HAP-1 (cell line): ENCODE data around the gene PRR5.
"Not testable (repeated sequence)": the region's sequence is repeated elsewhere in the genome, so short reads cannot be mapped to it uniquely, and the experiment has no call there.

ENCODE experiments used
- DNase-seq, 2 experiments: peaks; one replicate each; pipeline ENCODE4 v3.0.0-alpha.2; 2016 to 2020; ENCODE audit warnings: low spot score in 2 of 2
- H3K27me3 ChIP-seq: fragments of 250-450 bp; sonication (Bioruptor Pico); 2 replicates; pipeline ENCODE4 v1.5.1; 2020; ENCODE audit warnings: low read depth, mild to moderate bottlenecking, moderate library complexity
- H3K36me3 ChIP-seq: fragments of 250-450 bp; sonication (Bioruptor Pico); replicated peaks from 2 replicates; pipeline ENCODE4 v1.5.1; 2020; ENCODE audit warnings: mild to moderate bottlenecking
- H3K4me1 ChIP-seq: fragments of 250-450 bp; sonication (Bioruptor Pico); 2 replicates; pipeline ENCODE4 v1.5.1; 2020; ENCODE audit warnings: mild to moderate bottlenecking
- H3K4me3 ChIP-seq: fragments of 250-450 bp; sonication (Bioruptor Pico); 2 replicates; pipeline ENCODE4 v1.5.1; 2020; ENCODE audit warnings: mild to moderate bottlenecking, moderate library complexity
- H3K9me3 ChIP-seq: fragments of 250-450 bp; sonication (Bioruptor Pico); 2 replicates; pipeline ENCODE4 v1.5.1; 2020; ENCODE audit warnings: mild to moderate bottlenecking, moderate library complexity
- in situ Hi-C: fragments of 300-500 bp; cut with MboI; formaldehyde crosslinking; loops from 3 replicates; pipeline ENCODE4 v1.14.3; 2020; ENCODE audit warnings: low sequenced_read_pairs, inconsistent platforms, mixed read lengths

Gene PRR5

DNA sequence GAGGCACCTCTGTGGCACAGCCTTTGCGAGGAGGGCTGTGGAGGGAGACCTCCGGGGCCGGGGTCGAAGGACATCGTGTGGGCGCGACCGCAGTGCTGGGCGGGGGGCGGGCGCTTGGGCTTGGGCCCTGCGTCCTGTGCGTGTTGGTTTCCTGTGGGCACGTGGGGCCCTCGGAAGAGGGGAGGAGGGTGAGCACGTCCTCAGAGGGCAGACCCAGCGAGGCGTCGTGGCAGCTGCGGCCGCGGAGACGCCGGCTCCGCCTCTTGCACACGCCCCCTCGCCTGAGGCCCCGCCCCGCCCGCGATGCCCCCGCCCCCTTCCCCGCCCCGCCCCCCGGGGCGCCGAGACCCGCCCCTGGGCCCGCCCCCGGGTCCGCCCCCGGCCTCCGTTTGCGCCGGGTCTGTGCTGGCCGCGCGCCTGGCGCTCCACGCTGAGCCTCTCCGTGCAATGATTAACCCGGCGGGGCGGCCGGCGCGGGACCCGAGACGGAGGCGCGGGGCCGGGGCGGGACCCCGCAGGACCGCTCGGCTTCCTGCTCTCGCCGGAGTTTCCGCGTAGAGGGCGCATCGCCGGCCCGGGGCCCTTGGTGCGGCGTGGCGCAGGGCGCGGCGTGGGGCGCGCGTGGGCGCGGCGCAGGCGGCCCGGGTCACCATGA is at the start of gene PRR5:
Gene PRR5 (plus strand): TSS at position 381 of the 655 bp plus-strand sequence. CDS start 271 bp downstream, at position 652.
- in situ Hi-C loops, result no loop called here
- Histone ChIP-seq H3K9me3 (no peaks in the 10 kb centered on the region), H3K4me1 (peaks cover 4% of the 10 kb centered on the region), H3K27me3 (no peaks in the 10 kb centered on the region), H3K36me3 (no peaks in the 10 kb centered on the region), H3K4me3 (peak within 1 kb of the TSS; percentile 41)
- DNase-seq, result peak; percentile 58 to 81

DNA sequence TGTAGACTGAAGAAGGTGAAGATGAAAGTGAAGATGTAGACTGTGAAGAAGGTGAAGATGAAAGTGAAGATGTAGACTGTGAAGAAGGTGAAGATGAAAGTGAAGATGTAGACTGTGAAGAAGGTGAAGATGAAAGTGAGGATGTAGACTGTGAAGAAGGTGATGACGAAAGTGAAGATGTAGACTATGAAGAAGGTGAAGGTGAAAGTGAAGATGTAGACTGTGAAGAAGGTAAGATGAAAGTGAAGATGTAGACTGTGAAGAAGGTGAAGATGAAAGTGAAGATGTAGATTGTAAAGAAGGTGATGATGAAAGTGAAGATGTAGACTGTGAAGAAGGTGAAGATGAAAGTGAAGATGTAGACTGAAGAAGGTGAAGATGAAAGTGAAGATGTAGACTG is 49.1 kb upstream of the PRR5 start:
- in situ Hi-C loops, DNase-seq, H3K27me3 ChIP-seq, H3K4me3 ChIP-seq, H3K36me3 ChIP-seq, H3K9me3 ChIP-seq, H3K4me1 ChIP-seq: not testable (repeated sequence)

DNA sequence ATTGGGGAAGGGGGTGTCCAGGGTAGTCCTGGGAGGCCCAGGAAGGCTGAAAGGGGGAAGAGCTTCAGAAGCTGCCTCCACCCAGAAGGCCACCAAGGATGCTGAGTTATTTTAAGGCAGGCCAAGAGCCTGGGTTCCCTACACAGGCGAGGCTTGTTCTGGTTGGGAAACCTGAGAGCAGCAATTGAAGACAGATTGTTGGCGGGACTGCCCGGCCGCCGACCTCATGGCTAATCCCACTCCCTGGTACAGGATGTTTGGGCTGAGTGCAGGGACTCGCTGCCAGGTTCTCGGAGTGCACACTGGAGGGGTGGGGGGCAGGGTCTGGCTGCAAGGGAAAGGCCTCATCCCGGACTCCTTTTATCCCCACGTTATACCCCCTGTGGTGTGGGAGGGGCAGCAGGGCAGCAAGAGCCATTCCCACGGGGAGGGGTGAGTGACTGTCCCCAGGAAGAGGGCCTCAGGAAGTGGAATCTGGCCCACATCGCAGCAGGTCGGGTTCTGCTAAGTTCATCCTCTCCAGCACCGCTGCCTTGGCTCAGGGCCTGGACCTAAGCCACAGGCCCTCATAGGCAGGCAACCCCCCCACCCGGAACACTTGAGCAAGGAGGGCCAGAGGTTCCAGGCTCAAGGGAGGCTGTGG is 43.6 kb upstream of the PRR5 start:
- Histone ChIP-seq H3K27me3 (no peaks in the 10 kb centered on the region), H3K4me1 (no peaks in the 10 kb centered on the region), H3K9me3 (no peaks in the 10 kb centered on the region), H3K36me3 (no peaks in the 10 kb centered on the region), H3K4me3 (no peak overlapping the region)
- DNase-seq, result no peak
- in situ Hi-C loops, result no loop called here

DNA sequence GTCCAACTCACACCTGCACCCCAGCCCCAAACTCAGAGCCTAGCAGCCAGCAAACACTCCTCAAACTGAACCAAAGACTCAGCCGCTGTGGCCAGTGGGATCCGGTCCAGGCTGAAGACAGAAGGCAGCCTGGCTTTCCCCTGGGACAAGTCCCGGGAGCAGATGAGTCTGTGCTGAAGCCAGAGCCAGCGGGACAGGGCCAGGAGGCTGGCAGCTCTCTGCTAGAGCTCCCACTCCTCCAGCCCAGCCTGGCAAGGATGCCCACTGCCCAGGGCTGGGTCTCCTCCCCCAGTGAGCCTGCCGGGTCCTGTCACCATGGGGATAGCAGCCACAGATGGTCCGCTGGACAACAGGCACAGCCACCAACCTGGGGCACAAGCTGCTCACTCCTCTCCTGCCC is 42.9 kb upstream of the PRR5 start:
- H3K9me3 ChIP-seq, result no peaks in the 10 kb centered on the region
- in situ Hi-C loops, result no loop called here
- H3K4me1 ChIP-seq, result no peaks in the 10 kb centered on the region
- DNase-seq, result no peak
- H3K36me3 ChIP-seq, result no peaks in the 10 kb centered on the region
- no peak overlapping the region for H3K4me3 ChIP-seq
- H3K27me3 ChIP-seq, result no peaks in the 10 kb centered on the region

- H3K9me3 ChIP-seq, result no peaks in the 10 kb centered on the region
- H3K36me3 ChIP-seq, result no peaks in the 10 kb centered on the region
- H3K4me1 ChIP-seq, result no peaks in the 10 kb centered on the region
- H3K4me3 ChIP-seq, result no peak overlapping the region
- DNase-seq, result no peak
- in situ Hi-C loops, result no loop called here
- no peaks in the 10 kb centered on the region for H3K27me3 ChIP-seq
Observed at GRCh38 chr22:44660051-44660830, 41.8 kb upstream of the PRR5 start.

DNA sequence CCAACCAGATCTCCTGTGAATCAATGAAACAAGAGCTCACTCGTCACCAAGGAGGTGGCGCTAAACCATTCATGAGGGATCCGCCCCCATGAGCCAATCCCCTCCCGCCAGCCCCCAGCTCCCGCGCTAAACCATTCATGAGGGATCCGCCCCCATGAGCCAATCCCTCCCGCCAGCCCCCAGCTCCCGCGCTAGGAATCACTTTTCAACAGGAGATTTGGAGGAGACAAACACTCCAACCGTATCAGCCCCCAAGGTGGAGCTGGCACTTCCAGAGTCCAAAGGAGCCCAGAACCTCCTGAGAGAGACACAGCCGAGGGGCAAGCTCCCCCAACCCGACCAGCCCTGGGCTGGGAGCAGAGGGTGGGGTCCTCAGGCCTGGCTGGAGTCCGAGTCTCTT is 40.9 kb upstream of the PRR5 start:
- no peaks in the 10 kb centered on the region for H3K27me3 ChIP-seq
- no peak for DNase-seq
- in situ Hi-C loops, result no loop called here
- no peak overlapping the region for H3K4me3 ChIP-seq
- no peaks in the 10 kb centered on the region for H3K4me1 ChIP-seq
- H3K36me3 ChIP-seq, result no peaks in the 10 kb centered on the region
- no peaks in the 10 kb centered on the region for H3K9me3 ChIP-seq

DNA sequence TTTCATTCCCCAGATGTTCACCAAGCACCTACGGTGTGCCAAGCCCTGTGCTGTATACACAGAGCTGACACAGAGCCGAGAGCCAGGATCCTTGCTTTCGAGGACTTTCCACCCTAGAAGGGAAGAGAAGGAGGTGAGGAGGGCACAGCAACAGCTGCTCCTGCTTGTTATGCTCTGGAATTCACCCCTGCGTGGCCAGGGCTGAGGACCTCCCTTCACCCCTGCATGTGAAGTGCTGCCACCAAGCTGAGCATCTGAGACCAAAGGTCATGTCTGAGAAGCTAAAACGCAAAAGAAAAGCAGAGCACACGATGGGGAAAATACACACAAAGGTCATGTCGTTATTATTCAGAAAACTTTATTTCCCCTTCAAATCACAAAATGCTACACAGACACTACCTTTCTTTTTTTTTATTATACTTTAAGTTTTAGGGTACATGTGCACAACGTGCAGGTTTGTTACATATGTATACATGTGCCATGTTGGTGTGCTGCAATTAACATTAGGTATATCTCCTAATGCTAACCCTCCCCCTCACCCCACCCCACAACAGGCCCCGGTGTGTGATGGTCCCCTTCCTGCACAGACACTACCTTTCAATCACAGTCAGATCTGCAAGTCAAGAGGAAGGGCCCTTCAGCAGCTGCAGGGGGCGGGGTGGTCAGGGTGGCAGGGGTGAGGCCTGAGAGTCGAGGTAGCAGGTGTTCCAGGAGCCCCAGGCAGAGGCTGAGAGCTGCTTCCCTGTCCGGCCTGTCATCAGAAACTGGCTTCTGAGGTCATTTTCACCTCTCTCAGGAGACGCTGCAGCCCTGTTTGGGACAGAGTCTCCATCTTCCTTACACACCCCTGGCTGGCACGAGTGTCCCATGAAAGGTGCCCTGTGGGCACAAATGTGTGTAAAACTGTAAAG is 40.1 kb upstream of the PRR5 start:
- no peaks in the 10 kb centered on the region for H3K27me3 ChIP-seq
- in situ Hi-C loops, result no loop called here
- H3K9me3 ChIP-seq, result no peaks in the 10 kb centered on the region
- H3K4me3 ChIP-seq, result no peak overlapping the region
- no peak for DNase-seq
- H3K36me3 ChIP-seq, result no peaks in the 10 kb centered on the region
- H3K4me1 ChIP-seq, result no peaks in the 10 kb centered on the region

DNA sequence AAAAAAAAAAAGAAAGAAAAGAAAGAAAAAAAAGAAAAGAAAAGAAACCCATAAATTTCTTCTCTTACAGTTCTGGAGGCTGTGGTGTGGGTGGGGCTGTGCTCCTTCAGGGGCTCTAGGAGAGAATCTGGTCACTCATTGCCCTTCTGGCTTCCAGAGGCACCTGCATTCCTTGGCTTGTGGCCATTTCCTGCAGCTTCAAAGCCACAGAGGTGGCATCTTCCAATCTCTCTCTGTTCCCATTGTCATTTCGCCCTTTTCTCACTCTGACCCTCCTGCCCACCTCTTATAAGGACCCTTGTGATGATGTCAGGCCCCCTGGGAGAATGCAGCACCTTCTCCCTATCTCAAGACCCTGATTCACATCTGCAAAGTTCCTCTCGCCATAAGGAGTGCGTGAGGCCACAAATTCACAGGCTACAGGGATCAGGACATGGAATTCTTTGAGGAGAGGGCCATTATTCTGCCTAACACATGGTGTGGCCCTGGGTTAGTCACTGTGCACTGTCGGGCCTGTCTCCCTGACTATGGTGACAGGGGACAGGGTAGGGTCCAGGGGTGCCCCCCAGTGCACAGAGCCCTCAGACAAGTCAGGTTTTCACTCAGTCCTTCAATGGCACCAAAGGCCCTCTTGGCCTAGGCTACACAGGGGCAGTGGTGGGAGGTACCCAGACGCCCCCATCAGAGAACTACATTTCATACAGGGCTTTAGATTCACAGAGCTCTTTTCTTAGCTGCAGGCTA is 38.6 kb upstream of the PRR5 start:
- no peaks in the 10 kb centered on the region for H3K36me3 ChIP-seq
- DNase-seq, result no peak
- no peaks in the 10 kb centered on the region for H3K9me3 ChIP-seq
- no peak overlapping the region for H3K4me3 ChIP-seq
- H3K27me3 ChIP-seq, result no peaks in the 10 kb centered on the region
- in situ Hi-C loops, result no loop called here
- H3K4me1 ChIP-seq, result no peaks in the 10 kb centered on the region

GRCh38 chr22:44664149-44664548 is 37.9 kb upstream of the PRR5 start:
- H3K4me3 ChIP-seq, result no peak overlapping the region
- no peak for DNase-seq

DNA sequence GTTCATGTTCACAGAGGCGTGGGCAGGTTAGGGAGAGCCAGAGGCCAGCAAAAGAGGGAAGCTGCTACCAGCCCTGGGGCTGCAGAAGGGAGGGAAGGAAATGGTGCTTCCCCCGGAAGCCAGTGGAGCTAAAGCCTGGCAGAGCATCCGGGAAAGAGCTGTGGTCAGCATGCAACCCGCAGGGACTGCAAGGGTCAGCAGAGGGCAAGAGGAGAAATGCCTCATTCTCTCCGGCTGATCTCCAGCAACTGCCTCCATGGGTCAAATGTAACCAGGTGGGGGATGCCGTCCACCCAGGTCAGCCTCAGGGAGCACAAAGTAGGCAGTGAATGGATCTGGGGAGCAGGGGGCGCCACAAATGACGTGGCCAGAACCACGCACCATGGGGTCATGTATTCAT is 36.9 kb upstream of the PRR5 start:
- no peaks in the 10 kb centered on the region; the same call in 1 of the 2 replicates for H3K4me1 ChIP-seq
- no peak for DNase-seq
- H3K9me3 ChIP-seq, result no peaks in the 10 kb centered on the region
- H3K4me3 ChIP-seq, result no peak overlapping the region
- H3K36me3 ChIP-seq, result no peaks in the 10 kb centered on the region
- no peaks in the 10 kb centered on the region for H3K27me3 ChIP-seq
- in situ Hi-C loops, result no loop called here

More at GRCh38 chr22:44664149-44664548, 37.9 kb upstream of the PRR5 start:
- in situ Hi-C loops, result no loop called here
- Histone ChIP-seq H3K27me3 (no peaks in the 10 kb centered on the region), H3K36me3 (no peaks in the 10 kb centered on the region), H3K4me1 (no peaks in the 10 kb centered on the region; the same call in 1 of the 2 replicates), H3K9me3 (no peaks in the 10 kb centered on the region)

DNA sequence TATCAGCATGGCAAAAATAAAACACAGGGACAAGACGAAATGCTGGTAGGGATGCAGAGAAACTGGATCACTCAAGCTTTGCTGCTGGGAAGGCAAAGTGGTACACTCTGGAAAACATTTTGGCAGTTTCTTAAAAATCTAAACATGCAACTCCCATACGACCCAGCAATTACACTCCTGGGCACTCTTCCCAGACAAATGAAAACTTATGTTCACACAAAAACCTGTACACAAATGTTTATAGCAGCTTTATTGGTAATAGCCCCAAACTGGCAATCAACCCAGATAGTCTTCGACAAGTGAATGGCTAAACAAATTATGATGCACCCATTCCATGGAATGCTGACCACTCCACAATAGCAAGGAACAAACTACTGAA is 35.8 kb upstream of the PRR5 start:
- H3K4me3 ChIP-seq, result no peak overlapping the region
- in situ Hi-C loops, result no loop called here

DNA sequence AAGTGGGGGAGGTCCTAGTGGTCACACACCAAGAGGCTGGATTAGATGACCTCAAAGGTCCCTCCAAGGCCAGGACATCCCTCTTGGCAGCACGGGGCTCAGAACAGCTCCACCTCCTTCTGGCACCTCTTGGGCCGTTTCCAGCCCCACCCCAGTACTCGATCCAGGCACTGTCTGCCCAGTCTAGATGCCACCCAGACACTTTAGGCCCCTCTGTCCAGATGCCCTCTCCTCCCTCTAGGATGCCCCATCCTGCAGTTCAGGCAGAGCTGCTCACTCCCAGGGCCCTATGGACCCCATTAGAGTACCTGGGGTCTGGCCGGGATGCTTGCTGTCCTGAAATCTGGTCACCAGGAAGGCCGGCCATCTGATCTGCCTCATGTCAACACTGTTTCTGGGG is 34.7 kb upstream of the PRR5 start:
- Histone ChIP-seq H3K36me3 (no peaks in the 10 kb centered on the region), H3K27me3 (no peaks in the 10 kb centered on the region), H3K4me1 (no peaks in the 10 kb centered on the region; the same call in 1 of the 2 replicates), H3K9me3 (no peaks in the 10 kb centered on the region), H3K4me3 (no peak overlapping the region)
- DNase-seq, result no peak
- in situ Hi-C loops, result no loop called here

More for the DNA sequence above, 35.8 kb upstream of the PRR5 start:
- no peaks in the 10 kb centered on the region for H3K36me3 ChIP-seq
- no peak for DNase-seq
- H3K9me3 ChIP-seq, result no peaks in the 10 kb centered on the region
- no peaks in the 10 kb centered on the region for H3K27me3 ChIP-seq
- H3K4me1 ChIP-seq, result no peaks in the 10 kb centered on the region; the same call in 1 of the 2 replicates

GRCh38 chr22:44667829-44668189 is 34.2 kb upstream of the PRR5 start:
- no peaks in the 10 kb centered on the region for H3K36me3 ChIP-seq
- DNase-seq, result no peak
- no peaks in the 10 kb centered on the region for H3K9me3 ChIP-seq
- H3K4me3 ChIP-seq, result peak overlapping the region; percentile 32
- no peaks in the 10 kb centered on the region for H3K27me3 ChIP-seq
- H3K4me1 ChIP-seq, result no peaks in the 10 kb centered on the region; the same call in 1 of the 2 replicates
- in situ Hi-C loops, result no loop called here
